COLO668 (cell line): Measurements from ENCODE around the gene POC1B.
"Not testable (repeated sequence)": the region's sequence is repeated elsewhere in the genome, so short reads cannot be mapped to it uniquely, and the experiment has no call there.

Source experiments
- DNase-seq: peaks from one replicate; lab custom pipeline; 2025; ENCODE audit not compliant: unreplicated experiment; lab: John Stamatoyannopoulos, UW

POC1B gene

GRCh38 chr12:89468017-89468416 is 57.8 kb downstream of the POC1B start:
- DNase-seq = no peak

DNA sequence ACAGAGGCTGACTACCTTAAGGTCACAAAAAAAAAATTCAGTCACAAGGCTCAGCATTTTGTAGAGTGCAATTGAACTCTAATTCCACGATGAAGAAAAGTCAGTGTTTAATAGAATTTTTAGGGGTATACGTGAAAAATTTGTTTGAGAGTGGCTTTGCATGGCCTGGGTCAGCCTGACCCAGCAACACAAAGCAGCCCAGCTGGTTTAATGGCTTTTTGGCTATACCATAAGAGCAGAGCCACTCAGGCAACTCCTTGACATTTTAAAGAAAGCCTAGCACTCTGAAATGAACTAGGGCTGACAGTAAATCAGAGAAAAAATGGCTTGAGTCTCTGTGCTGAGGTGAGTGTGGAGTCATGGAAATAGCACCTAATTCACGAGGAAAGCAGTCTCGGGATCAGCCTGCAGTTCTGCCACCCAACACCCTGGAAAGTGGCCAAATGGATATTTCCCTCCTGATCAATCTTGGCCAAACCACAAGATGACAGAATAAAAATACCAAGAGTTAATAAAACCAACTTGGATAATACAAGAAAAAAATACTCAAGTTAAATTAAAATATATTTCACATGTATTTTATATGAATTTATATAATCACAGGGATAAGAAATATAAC is 60.8 kb downstream of the POC1B start:
- DNase-seq = no peak

- DNase-seq = no peak
These were observed 63.9 kb downstream of the POC1B start for GRCh38 chr12:89461649-89462612.

- no peak for DNase-seq
These were observed 64.7 kb downstream of the POC1B start for GRCh38 chr12:89461190-89461589.

DNA sequence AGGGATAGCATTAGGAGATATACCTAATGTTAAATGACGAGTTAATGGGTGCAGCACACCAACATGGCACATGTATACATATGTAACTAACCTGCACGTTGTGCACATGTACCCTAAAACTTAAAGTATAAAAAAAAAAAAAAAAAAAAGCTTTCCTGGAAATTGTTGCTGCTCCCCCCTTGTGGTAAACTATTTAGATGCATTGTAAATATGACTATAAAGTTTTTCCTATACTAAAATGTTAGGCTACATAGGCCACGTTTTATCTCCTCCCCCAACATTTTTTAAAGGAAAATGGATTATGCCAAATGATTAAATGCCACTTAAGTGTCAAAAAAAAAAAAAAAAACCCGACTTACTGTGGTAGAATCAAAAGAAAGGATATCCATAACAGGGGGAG is 66.6 kb downstream of the POC1B start:
- not testable (repeated sequence) for DNase-seq

DNA sequence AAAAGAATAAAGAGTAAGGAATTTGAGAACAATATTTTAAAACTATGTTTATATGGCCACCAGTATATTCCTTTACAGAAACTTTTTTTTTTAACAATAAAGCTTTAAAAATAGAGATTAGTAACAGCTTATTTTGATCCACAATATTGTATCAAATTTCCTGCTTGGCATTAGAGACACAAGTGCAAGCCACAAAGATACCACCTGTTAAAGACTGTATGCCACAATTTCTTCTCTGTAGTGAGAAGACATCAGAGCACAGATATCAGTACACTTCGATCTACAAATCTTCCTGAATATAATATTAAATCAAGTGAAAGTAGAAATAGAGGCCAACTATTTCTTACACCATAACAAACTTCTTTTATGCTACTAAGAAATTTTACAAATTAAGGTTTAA is 69.3 kb downstream of the POC1B start:
- DNase-seq = no peak

- no peak for DNase-seq
These were observed 71.6 kb downstream of the POC1B start for GRCh38 chr12:89454080-89454848.

DNA sequence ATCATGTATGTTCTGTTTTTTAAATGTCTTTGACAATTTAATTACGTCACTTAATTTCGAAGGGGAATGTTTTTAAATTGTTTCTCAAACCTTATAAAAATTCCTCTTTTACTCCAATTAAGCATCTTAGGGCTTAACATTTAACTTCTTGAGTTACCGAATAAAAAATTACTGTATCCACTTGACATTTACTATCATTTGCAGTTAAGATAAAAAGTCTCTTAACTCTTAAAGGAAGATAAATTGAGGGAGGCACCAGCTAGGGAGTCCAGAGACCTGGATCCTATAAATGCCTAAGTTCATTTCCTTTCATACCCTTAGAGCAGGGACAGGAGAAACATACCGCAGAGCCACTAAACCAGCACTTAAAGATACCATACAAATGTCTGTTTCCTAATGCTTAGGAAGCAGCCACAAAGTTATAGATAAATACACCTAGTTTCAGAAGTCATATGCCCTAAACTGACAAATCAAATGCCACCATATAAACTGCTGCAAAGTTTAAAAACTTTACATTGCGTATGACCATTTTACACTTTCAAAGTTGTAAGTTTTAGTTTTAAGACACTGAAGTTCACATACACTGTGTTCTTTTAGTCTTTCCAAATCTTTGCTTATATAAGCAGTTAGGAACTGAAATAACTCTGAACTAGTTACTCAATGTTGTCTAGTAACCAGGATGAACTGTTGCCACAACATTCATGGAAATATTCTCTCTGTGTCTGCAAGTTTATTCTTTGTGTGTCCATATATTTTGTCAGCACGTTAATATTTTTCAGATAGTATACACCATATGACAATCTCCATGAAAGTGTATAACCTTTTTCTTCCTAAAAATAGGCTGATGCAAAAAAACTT is 72.5 kb downstream of the POC1B start:
- DNase-seq = no peak

- DNase-seq = no peak
These were observed 74.0 kb downstream of the POC1B start for GRCh38 chr12:89451841-89452251.

DNA sequence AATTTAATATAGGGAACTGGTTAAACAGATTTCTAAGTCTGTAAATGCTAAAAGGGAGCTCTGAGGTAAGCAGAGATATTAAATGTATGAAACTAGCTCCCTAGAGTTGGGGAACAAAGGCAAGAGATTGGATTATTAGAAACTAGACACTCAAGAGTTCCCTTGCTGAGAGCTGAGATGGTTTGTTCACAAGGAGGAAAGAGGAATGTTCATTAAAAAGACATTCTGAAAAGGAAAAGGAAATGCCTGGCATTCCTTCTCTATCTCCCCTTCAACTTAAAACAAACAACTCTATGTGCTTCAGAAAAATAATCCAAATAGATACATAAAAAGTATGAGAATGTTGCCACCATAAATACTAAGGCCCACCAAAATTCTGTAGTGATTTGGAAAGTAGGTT is 74.9 kb downstream of the POC1B start:
- DNase-seq = no peak

DNA sequence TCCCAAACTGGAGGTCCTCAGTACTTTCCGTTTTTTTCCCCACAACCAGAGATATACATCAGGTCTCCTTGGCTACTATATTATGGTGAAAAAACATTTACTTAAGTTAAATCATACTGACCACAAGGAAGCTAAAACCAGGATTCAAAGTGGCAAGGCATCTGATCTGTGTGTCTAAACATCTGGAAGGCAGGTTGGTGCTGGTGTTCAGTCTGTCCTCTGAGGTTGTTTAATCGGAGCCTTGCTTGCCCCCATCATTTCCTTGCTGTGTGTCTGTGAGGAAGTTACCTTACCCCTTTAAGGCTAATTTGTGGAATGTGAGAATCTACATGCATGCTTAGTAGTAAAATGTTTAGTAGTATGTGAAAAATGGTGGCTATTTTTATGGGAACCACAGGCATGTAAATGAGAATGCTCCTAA is 76.9 kb downstream of the POC1B start:
- DNase-seq = no peak

- DNase-seq = no peak
These were observed 77.3 kb downstream of the POC1B start for GRCh38 chr12:89448526-89448925.

- no peak for DNase-seq
These were observed 85.9 kb downstream of the POC1B start for GRCh38 chr12:89439941-89440340.

GRCh38 chr12:89437231-89437630 is 88.6 kb downstream of the POC1B start:
- no peak for DNase-seq

- DNase-seq = no peak
These were observed 89.8 kb downstream of the POC1B start for GRCh38 chr12:89436062-89436461.

DNA sequence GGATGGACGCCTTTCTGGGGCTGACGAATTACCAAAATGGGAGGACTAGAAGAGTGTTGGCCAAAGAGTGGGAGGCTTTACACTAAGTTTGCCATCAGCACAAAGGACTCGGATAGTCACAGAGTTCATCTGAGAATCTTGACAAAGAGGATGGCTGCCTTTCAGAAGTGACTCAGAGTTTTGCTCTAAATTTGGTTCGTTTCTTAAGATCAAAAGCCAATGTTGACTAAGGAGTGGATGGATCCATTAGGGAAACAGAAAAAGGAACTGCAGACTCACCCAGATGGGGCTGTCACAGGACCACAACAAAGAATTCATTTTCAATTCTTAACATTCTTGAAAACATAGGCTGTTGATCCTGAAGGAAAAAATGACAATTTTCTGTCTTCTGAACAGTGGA is 92.2 kb downstream of the POC1B start:
- no peak for DNase-seq

DNA sequence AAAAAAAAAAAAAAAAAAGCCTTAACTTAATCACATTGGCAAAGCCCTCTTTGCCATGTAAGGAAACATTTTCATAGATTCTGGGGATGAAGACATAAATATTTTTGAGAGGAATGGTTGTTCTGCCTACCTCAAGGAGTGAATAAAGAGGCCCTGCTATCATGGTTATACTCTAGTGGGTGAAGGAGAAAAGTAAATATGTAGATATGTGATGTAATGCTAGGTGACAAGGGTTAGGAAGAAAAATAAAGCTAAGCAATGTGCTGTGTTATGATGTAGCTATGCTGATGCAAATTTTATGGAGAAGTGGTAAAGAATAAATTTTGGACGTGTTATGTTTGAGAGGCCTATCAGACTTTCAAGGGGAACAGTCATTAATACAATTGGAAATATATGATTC is 93.5 kb downstream of the POC1B start:
- DNase-seq = no peak

DNA sequence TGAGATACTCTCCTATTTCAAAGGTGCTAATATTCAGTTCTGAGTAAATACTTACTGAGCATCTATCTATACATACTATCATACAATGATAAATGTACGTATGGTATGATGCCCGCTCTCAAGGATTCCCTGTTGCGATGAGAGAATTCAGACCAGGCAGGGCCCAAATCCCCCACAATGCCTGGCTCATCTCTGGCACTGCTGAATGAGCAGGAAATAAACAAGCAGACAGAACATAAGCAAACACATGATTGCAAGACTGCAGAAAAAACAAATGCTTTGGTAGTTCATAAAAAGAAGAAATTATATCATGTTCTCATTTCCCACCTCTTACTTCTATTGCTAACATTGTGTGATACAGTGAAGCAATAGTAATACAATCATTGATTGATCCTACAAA is 96.3 kb downstream of the POC1B start:
- DNase-seq = no peak

DNA sequence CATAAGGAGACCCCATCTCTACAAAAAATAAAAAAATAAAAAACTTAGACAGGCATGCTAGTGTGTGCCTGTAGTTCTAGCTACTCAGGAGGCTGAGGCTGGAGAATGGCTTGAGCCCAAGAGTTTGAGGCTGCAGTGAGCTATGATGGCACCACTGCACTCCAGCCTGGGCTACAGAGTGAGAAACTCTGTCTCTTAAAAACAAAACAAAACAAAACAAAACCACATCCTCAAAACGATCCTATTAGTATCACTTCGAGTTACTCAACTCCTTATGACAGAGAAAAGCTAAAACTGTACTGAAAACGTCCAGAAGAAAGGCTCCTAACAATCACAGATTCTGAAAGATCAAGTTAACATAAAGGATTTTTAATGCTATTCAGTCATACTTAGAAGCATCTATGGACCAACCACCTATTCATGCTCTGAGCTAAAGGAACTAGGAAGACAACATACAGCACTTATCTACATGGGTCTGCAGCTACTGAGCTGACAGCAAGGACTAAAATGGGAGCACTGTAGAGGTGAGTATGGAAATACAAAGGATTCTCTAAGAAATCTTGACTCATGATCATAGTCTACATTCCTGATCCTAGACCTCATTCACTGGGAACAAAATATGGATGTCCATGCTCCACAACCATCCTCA is 98.2 kb downstream of the POC1B start:
- DNase-seq = no peak

DNA sequence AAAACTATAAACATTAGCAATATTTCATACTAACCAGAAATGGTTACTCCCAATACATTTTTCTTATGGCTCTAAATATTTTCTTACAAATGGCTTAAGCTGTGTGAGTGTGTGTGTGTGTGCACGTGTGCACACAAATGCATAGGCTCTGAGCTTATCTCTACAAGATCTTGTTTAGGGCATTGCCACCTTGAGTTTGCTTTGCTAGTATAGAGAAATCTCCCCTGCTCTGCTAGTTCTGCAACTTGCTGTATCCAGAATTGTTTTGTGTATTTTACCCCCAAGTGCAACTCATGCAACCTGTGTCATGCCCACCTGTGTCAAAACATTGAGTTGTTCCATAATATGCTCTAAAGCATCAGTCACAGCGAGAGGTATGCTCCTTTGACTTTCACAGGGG is 101.0 kb downstream of the POC1B start:
- no peak for DNase-seq
